HepG2 (cell line): Measurements from ENCODE around the gene MPC1. TPM values are rescaled to one million over a fixed set of nuclear protein-coding genes. Genes with fewer than 3 reads are reported as not detected.

Experiments
- AFF4 ChIP-seq: sonication (generic); formaldehyde crosslinking; IDR thresholded peaks from 2 replicates; pipeline ENCODE4 v1.4.0; 2020; ENCODE audit warnings: missing genetic modification reagents
- ARNT ChIP-seq: fragments of 450-650 bp; IDR thresholded peaks from 2 replicates; pipeline ENCODE4 v1.6.1; 2017
- BCL3 ChIP-seq: sonication (generic); formaldehyde crosslinking; IDR thresholded peaks from 2 replicates; pipeline ENCODE4 v1.5.1; 2020; ENCODE audit warnings: mild to moderate bottlenecking, missing genetic modification reagents, moderate library complexity
- GABPB1 ChIP-seq: IDR thresholded peaks from 2 replicates; pipeline ENCODE4 v1.6.1; 2016; ENCODE audit warnings: mild to moderate bottlenecking, missing genetic modification reagents, moderate library complexity, missing compliant biosample characterization
- IKZF4 ChIP-seq: sonication (generic); formaldehyde crosslinking; IDR thresholded peaks from 2 replicates; pipeline ENCODE4 v1.5.1; 2020; ENCODE audit warnings: borderline replicate concordance, mild to moderate bottlenecking, low read depth, missing genetic modification reagents; ENCODE audit errors: not compliant biosample characterization
- NCOA2 ChIP-seq: sonication (generic); formaldehyde crosslinking; IDR thresholded peaks from 2 replicates; pipeline ENCODE4 v1.8.0; 2022; ENCODE audit warnings: inconsistent platforms
- NR2F6 ChIP-seq, 2 experiments: IDR thresholded peaks; 2 replicates each; pipeline ENCODE4 v1.6.1; 2016; ENCODE audit warnings: antibody characterized with exemption in 1 of 2, mild to moderate bottlenecking in 1 of 2
- SP1 ChIP-seq, 2 experiments: fragments of 450-650 bp in 1 of 2; sonication (generic) in 1 of 2; formaldehyde crosslinking in 1 of 2; IDR thresholded peaks; 2 replicates each; pipeline versions ENCODE4 v1.4.0 to v1.6.1; 2016 to 2020; ENCODE audit warnings: missing genetic modification reagents in 1 of 2
- SYNCRIP ChIP-seq: fragments of 200-400 bp; formaldehyde crosslinking; IDR thresholded peaks from 2 replicates; pipeline ENCODE4 v1.6.1; 2018; ENCODE audit warnings: mild to moderate bottlenecking, low read depth, low read length; ENCODE audit not compliant: insufficient read depth
- ZMAT5 ChIP-seq: sonication (generic); formaldehyde crosslinking; IDR thresholded peaks from 2 replicates; pipeline ENCODE4 v1.5.0; 2020; ENCODE audit warnings: mild to moderate bottlenecking, low read depth, missing genetic modification reagents, borderline replicate concordance
- ZNF18 ChIP-seq: sonication (generic); formaldehyde crosslinking; IDR thresholded peaks from 2 replicates; pipeline ENCODE4 v1.8.0; 2022; ENCODE audit warnings: mild to moderate bottlenecking, missing genetic modification reagents; ENCODE audit not compliant: insufficient replicate concordance
- ZSCAN29 ChIP-seq: sonication (generic); formaldehyde crosslinking; conservative IDR thresholded peaks from 2 replicates; pipeline ENCODE4 v1.4.0; 2020; ENCODE audit warnings: mild to moderate bottlenecking, missing genetic modification reagents
- polyA plus RNA-seq, 8 experiments: library from polyadenylated mRNA; depleted of rRNA in 3 of 8; stranded (reverse) in 7 of 8; unstranded in 1 of 8; fragments of >200 nt; fragmentation: Illumina TruSeq in 4 of 8; extraction: Trizol in 4 of 8; gene quantifications; 2 replicates each; pipeline versions ENCODE4 v1.2.1 to v1.2.3, GENCODE V29; 2011 to 2016; ENCODE audit warnings: low read depth in 4 of 8, missing spikeins in 1 of 8, mixed read lengths in 1 of 8; ENCODE audit not compliant: insufficient read depth in 1 of 8
- total RNA-seq, 5 experiments: library from RNA; depleted of rRNA; stranded (reverse); fragments of >200 nt; fragmentation: Illumina TruSeq; extraction: Trizol; gene quantifications; 2 replicates each; pipeline ENCODE4 v1.2.3, GENCODE V29; 2016; ENCODE audit warnings: low read depth in 1 of 5
- TF ChIP-seq, protein P1 (sequence below): sonication (generic); formaldehyde crosslinking; IDR thresholded peaks from 2 replicates; pipeline ENCODE4 v1.9.0; 2021; ENCODE audit warnings: mild to moderate bottlenecking, missing genetic modification reagents

The MPC1 gene
- total and polyA plus RNA-seq, 2 of the 13 experiments (the other 11 are each of a cell fraction or from before 2014, with no cell fraction given) = 189 to 214 TPM

DNA sequence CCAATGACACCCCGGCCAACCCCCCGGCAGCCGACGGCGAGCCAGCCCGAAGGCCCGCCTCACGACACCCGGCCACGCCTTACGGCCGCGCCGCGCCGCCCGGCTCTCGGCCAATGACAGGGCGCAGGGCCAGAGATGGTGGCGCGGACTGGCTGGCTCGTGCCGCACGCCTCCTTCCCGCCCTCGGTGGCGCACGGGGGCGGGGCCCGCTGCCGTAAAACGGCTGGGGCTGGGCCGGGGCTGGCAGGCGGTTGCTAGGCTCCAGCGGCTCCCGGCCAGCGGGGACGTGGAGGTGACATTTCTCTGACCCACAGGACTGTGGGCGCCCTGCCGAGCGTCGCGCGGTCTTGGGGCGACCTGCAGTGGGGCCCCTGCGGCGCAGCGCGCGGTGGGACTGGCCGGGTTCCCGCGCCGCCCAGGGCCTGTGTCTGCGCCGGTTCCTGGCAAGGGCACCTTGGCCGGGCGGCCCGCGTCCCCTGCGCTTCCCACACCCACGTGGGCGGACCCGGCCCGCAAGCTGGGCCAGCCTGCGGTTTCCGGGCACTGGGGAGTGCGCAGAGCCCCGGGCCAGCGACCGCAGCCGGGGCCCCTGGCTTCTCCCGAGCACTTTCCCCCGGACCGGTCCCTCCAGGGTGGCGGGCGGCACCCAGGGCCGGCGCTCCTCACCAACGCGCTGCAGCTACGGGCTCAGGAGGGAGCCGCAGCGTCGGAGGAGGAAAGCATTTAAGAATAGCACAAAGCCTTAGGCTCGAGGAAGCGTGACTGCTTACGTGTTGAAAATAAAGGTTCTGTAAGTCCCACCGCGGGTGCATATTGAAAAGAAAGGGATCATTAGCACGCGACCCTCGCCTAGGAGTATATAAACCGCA, at the start of gene MPC1 (continued):
- TF ChIP-seq, protein P1, sequence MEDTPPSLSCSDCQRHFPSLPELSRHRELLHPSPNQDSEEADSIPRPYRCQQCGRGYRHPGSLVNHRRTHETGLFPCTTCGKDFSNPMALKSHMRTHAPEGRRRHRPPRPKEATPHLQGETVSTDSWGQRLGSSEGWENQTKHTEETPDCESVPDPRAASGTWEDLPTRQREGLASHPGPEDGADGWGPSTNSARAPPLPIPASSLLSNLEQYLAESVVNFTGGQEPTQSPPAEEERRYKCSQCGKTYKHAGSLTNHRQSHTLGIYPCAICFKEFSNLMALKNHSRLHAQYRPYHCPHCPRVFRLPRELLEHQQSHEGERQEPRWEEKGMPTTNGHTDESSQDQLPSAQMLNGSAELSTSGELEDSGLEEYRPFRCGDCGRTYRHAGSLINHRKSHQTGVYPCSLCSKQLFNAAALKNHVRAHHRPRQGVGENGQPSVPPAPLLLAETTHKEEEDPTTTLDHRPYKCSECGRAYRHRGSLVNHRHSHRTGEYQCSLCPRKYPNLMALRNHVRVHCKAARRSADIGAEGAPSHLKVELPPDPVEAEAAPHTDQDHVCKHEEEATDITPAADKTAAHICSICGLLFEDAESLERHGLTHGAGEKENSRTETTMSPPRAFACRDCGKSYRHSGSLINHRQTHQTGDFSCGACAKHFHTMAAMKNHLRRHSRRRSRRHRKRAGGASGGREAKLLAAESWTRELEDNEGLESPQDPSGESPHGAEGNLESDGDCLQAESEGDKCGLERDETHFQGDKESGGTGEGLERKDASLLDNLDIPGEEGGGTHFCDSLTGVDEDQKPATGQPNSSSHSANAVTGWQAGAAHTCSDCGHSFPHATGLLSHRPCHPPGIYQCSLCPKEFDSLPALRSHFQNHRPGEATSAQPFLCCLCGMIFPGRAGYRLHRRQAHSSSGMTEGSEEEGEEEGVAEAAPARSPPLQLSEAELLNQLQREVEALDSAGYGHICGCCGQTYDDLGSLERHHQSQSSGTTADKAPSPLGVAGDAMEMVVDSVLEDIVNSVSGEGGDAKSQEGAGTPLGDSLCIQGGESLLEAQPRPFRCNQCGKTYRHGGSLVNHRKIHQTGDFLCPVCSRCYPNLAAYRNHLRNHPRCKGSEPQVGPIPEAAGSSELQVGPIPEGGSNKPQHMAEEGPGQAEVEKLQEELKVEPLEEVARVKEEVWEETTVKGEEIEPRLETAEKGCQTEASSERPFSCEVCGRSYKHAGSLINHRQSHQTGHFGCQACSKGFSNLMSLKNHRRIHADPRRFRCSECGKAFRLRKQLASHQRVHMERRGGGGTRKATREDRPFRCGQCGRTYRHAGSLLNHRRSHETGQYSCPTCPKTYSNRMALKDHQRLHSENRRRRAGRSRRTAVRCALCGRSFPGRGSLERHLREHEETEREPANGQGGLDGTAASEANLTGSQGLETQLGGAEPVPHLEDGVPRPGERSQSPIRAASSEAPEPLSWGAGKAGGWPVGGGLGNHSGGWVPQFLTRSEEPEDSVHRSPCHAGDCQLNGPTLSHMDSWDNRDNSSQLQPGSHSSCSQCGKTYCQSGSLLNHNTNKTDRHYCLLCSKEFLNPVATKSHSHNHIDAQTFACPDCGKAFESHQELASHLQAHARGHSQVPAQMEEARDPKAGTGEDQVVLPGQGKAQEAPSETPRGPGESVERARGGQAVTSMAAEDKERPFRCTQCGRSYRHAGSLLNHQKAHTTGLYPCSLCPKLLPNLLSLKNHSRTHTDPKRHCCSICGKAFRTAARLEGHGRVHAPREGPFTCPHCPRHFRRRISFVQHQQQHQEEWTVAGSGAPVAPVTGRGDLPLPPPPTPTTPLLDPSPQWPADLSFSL (CRISPR knock-in tag) = no peak
- TF ChIP-seq ZMAT5 (no peak), NR2F6 (IDR thresholded peaks at IDR 0.05) (no peak), NR2F6 (CRISPR knock-in tag; IDR thresholded peaks at IDR 0.05) (0 out of 2 replicates have a peak, but pooled peaks have one; percentile 26), SYNCRIP (no peak), SP1 (IDR thresholded peaks at IDR 0.05) (no peak), SP1 (CRISPR knock-in tag; IDR thresholded peaks at IDR 0.05) (peak; percentile 97), BCL3 (CRISPR knock-in tag) (peak; percentile 89), AFF4 (peak; percentile 73; the same call in 1 of the 2 replicates), GABPB1 (CRISPR knock-in tag) (peak; percentile 80), NCOA2 (no peak), ZSCAN29 (CRISPR knock-in tag) (no peak), ARNT (no peak), ZNF18 (peak; percentile 10), IKZF4 (CRISPR knock-in tag) (peak; percentile 84)
